Stomach (tissue), 9 donors: ENCODE data around the gene NPB. TPM values are rescaled to one million over a fixed set of nuclear protein-coding genes. Genes with fewer than 3 reads are reported as not detected.

Experiments
- DNase-seq, 2 donors: peaks; one replicate each; pipeline versions ENCODE4 v3.0.0 to v3.0.0-alpha.2; 2013 to 2019
- H3K27ac ChIP-seq, 5 donors: fragments of 200-600 bp in 4 of 5; sonication (generic) in 4 of 5; one replicate each; pipeline ENCODE4 v1.5.1; 2013 to 2019; ENCODE audit warnings: mild to moderate bottlenecking in 1 of 5, moderate library complexity in 1 of 5
- H3K27me3 ChIP-seq, 3 donors: fragments of 200-600 bp; sonication (generic); one replicate each; pipeline ENCODE4 v1.5.1; 2017 to 2019; ENCODE audit warnings: mixed run types in 1 of 3
- H3K36me3 ChIP-seq, 4 donors: fragments of 200-600 bp; sonication (generic); 1 replicate in 3 of 4; 2 replicates in 1 of 4; pipeline ENCODE4 v1.5.1; 2016 to 2019
- H3K4me1 ChIP-seq, 4 donors: fragments of 200-600 bp; sonication (generic); one replicate each; pipeline ENCODE4 v1.5.1; 2016 to 2019
- H3K4me3 ChIP-seq, 4 donors: fragments of 200-600 bp; sonication (generic) in 3 of 4; one replicate each; pipeline ENCODE4 v1.5.1; 2016 to 2019; ENCODE audit warnings: mild to moderate bottlenecking in 1 of 4
- H3K9me3 ChIP-seq, 4 donors: fragments of 200-600 bp; sonication (generic); one replicate each; pipeline ENCODE4 v1.5.1; 2016 to 2019
- EP300 ChIP-seq: sonication (generic); formaldehyde crosslinking; IDR thresholded peaks from one replicate; pipeline ENCODE4 v1.6.1; 2017; ENCODE audit warnings: antibody characterized with exemption
- POLR2A ChIP-seq, 4 donors: fragments of 450-650 bp; IDR thresholded peaks; one replicate each; pipeline ENCODE4 v1.6.1; 2016; ENCODE audit warnings: antibody characterized with exemption in 4 of 4, control low read depth in 2 of 4, mild to moderate bottlenecking in 1 of 4, moderate library complexity in 1 of 4
- POLR2AphosphoS5 ChIP-seq, 3 donors: sonication (generic); formaldehyde crosslinking; IDR thresholded peaks; one replicate each; pipeline ENCODE4 v1.6.1; 2016; ENCODE audit warnings: antibody characterized with exemption in 3 of 3
- WGBS, 5 donors: extraction: QIAGEN DNeasy Blood & Tissue Kit in 3 of 5; methylation state at CpG; one replicate each; pipeline versions ENCODE4 v1.1.5 to v1.1.7; 2013 to 2018; 5-methylcytosine and 5-hydroxymethylcytosine counted together
- intact Hi-C: fragments of 100-400 bp; cut with DNase I; formaldehyde crosslinking; loops from one replicate; pipeline ENCODE4 v1.15.1; 2023; ENCODE audit warnings: low total_unique reads
- polyA plus RNA-seq, 3 donors: library from polyadenylated mRNA; stranded (reverse); fragments of 200-250 nt; gene quantifications; one replicate each; pipeline ENCODE4 v1.2.3, GENCODE V29; 2013
- total RNA-seq, 5 donors: library from RNA; depleted of rRNA; stranded (reverse); fragments of >200 nt; gene quantifications; one replicate each; pipeline versions ENCODE4 v1.1.0 to v1.2.3, GENCODE V29; 2014 to 2016
- TF ChIP-seq, protein P1 (sequence below), 7 experiments: fragments of 450-650 bp in 4 of 7; fragments of 200-600 bp in 3 of 7; sonication (generic) in 3 of 7; IDR thresholded peaks; one replicate each; pipeline ENCODE4 v1.5.1; 2016 to 2019; ENCODE audit warnings: antibody characterized with exemption in 7 of 7, control low read depth in 2 of 7, mild to moderate bottlenecking in 1 of 7
- donor health status: healthy with polysubstance abuse.
- donor health status: Bipolar disorder and iron deficiency.
- donor health status: healthy.

NPB gene
- total and polyA plus RNA-seq, 8 donors = 0.83 to 2.0 (median 1.2) TPM; not detected in 4

DNA sequence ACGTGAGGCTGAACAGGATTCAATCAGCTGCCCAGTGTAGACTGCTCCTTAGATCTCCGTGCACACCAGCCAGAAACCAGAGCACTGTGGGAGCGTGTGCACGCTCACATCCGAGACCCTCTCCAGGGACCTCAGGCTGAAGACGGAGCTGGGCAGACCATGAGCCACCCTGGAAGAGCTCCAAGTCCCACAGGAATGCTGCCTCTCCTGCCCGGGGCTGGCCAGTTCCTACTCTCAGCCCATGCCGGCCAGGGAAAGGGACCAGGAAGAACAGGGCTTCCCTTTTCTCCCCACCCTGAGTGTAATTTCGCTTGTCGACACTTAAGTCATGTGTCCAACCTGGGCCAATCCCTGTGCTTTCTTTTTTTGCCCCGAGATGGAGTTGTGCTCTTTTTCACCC lies 17.5 kb upstream of the NPB start:
- DNase-seq = no peak

DNA sequence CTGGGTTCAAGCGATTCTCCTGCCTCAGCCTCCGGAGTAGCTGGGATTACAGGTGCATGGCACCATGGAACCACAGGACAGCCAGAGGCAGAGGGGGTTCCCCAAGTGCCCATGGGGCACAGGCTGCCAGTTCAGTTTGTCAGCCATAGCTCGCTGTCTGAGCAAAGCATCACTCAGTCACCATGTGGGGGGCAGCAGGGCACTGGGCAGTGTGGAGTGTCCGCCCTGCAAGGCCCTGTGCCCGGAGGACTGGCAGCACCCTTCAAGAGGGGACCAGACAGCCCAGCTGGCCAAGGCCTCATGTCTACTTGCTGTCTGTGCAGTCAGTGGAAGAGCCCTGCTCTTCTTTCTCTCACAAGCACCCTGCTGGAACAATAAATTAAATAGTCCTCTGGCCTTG lies 17.1 kb upstream of the NPB start:
- Histone ChIP-seq H3K27me3 (no peaks in the 10 kb centered on the region), H3K27ac (no peak overlapping the region), H3K9me3 (no peaks in the 10 kb centered on the region), H3K4me3 (no peak overlapping the region), H3K36me3 (peaks cover 33 to 98% (median 95%) of the 10 kb centered on the region in 4 donors), H3K4me1 (peaks cover 6 to 19% (median 13%) of the 10 kb centered on the region in 4 donors)
- no peak for DNase-seq
- intact Hi-C loops = no loop called here
- TF ChIP-seq POLR2AphosphoS5 (IDR thresholded peaks at IDR 0.05) = no peak
- TF ChIP-seq, protein P1, sequence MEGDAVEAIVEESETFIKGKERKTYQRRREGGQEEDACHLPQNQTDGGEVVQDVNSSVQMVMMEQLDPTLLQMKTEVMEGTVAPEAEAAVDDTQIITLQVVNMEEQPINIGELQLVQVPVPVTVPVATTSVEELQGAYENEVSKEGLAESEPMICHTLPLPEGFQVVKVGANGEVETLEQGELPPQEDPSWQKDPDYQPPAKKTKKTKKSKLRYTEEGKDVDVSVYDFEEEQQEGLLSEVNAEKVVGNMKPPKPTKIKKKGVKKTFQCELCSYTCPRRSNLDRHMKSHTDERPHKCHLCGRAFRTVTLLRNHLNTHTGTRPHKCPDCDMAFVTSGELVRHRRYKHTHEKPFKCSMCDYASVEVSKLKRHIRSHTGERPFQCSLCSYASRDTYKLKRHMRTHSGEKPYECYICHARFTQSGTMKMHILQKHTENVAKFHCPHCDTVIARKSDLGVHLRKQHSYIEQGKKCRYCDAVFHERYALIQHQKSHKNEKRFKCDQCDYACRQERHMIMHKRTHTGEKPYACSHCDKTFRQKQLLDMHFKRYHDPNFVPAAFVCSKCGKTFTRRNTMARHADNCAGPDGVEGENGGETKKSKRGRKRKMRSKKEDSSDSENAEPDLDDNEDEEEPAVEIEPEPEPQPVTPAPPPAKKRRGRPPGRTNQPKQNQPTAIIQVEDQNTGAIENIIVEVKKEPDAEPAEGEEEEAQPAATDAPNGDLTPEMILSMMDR (IDR thresholded peaks at IDR 0.05) = no peak
- no peak for TF ChIP-seq EP300
- TF ChIP-seq POLR2A (IDR thresholded peaks at IDR 0.05) = no peak
- WGBS, 5 donors = 94 to 99% (median 96%) methylated on average over 4 to 5 of the region's 5 CpGs

More for the DNA sequence above, 17.5 kb upstream of the NPB start:
- intact Hi-C loops = no loop called here
- H3K27ac ChIP-seq = no peak overlapping the region
- no peak for TF ChIP-seq POLR2AphosphoS5 (IDR thresholded peaks at IDR 0.05)
- TF ChIP-seq, protein P1 (IDR thresholded peaks at IDR 0.05) = no peak
- TF ChIP-seq EP300 = no peak
- TF ChIP-seq POLR2A (IDR thresholded peaks at IDR 0.05) = no peak
- H3K9me3 ChIP-seq = no peaks in the 10 kb centered on the region
- peaks cover 1 to 15% (median 8%) of the 10 kb centered on the region in 4 donors for H3K4me1 ChIP-seq
- 50 to 79% (median 71%) methylated on average over 6 to 11 of the region's 11 CpGs for WGBS, 5 donors
- no peak overlapping the region for H3K4me3 ChIP-seq
- no peaks in the 10 kb centered on the region for H3K27me3 ChIP-seq
- H3K36me3 ChIP-seq = peaks cover 29 to 98% (median 95%) of the 10 kb centered on the region in 4 donors

DNA sequence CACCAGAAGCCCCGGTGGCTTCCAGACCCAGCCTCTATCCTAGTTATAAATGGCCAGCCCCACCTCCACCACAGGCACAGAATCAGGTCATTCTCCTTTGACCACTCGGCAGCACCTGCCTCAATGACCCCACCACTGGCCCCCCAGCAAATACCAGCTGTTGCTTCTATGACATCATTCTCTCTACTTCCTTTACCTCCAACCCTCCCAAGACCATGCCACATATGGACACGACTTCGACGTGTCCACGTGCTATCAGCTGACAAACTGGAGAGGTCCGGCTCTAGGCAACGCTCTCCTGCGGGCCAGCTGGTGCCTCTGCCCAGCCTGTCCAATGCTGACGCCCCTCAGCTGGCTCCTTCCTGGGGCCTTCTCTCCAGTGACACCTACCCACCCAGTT lies 16.6 kb upstream of the NPB start:
- intact Hi-C loops = no loop called here
- no peak for DNase-seq
- Histone ChIP-seq H3K4me1 (peaks cover 11 to 24% (median 17%) of the 10 kb centered on the region in 4 donors), H3K27me3 (no peaks in the 10 kb centered on the region), H3K4me3 (no peak overlapping the region), H3K27ac (no peak overlapping the region), H3K36me3 (peaks cover 33 to 95% (median 93%) of the 10 kb centered on the region in 4 donors), H3K9me3 (no peaks in the 10 kb centered on the region)
- TF ChIP-seq POLR2AphosphoS5 (IDR thresholded peaks at IDR 0.05) (no peak), EP300 (no peak), POLR2A (IDR thresholded peaks at IDR 0.05) (no peak)
- TF ChIP-seq, protein P1 (IDR thresholded peaks at IDR 0.05) = no peak
- WGBS, 5 donors = 82 to 88% (median 86%) methylated on average over 10 of the region's 10 CpGs

DNA sequence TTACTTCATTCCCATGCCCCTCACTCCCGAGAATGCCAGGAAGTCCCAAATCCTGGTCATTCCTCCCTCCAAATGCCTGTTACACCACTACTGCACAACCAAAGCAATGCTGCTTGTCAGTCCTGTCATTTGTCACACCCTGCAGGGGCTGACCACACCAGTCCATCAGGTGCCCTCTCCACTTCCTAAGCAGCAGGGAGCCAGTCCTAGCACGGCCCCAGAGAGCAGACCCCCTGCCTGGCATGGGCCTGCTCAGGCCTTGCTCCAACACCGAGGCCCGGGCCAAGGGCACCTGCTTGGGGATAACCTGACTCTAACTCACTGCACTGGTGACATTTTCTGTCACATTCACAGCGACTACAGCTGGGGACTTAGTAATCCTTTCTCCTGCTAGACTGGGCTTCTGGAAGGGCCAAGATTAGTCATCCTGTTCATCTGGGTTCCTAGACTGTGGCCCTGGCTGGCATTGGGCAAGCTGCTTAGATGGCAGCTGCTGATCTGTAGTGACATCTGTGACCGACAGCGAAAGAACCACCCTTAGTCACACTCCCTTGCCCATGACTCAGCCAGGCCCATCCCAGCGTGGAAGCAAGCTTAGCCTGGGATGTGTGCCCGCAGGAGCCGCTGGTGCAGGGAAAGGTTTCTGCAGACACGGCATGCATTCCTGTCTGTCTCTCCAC lies 16.0 kb upstream of the NPB start:
- Histone ChIP-seq H3K36me3 (peaks cover 33 to 91% (median 88%) of the 10 kb centered on the region in 4 donors), H3K4me1 (peaks cover 15 to 28% (median 22%) of the 10 kb centered on the region in 4 donors), H3K9me3 (no peaks in the 10 kb centered on the region), H3K27me3 (no peaks in the 10 kb centered on the region), H3K4me3 (no peak overlapping the region), H3K27ac (no peak overlapping the region)
- 84 to 92% (median 88%) methylated on average over 11 of the region's 11 CpGs for WGBS, 5 donors
- no peak for DNase-seq
- intact Hi-C loops = no loop called here
- TF ChIP-seq, protein P1 (IDR thresholded peaks at IDR 0.05) = no peak
- peak in 1 of 3 donors; percentile 27 for TF ChIP-seq POLR2AphosphoS5 (IDR thresholded peaks at IDR 0.05)
